Activated T-cell treated with anti-CD3 and anti-CD28 coated beads for 48 hours (primary cell): ENCODE results near the gene HSPBP1.

Experiments used
- DNase-seq: peaks from one replicate; pipeline ENCODE4 v3.0.0-alpha.2; 2020; ENCODE audit warnings: low read depth

Gene HSPBP1

GRCh38 chr19:55216461-55217198, 63.3 kb downstream of the HSPBP1 start:
- DNase-seq = peak; percentile 57

- DNase-seq = no peak
Observed at GRCh38 chr19:55213547-55213946, 66.4 kb downstream of the HSPBP1 start.

DNA sequence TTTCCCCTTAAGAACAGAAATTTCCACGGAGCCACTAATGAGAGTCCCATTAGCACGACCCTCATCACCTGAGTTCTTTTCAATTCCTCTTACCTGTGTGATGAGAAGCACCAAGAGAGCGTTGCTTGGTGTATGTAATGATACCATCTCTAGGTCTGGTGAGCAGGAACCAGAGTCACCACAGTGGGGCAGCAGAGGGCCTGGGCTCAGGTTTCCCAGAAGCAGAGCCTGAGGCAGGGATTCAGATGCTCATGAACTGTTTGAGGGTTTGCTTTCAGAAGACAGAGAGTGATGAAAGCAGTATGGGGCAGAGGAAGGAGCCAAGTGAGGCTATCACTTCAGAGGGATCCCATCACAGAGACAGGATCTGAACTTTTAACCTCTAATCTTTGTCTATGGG, 67.5 kb downstream of the HSPBP1 start:
- peak; percentile 48 for DNase-seq
